HG02623 (cell line): ENCODE measurements around the gene TMC2.
"Not testable (repeated sequence)": the region's sequence is repeated elsewhere in the genome, so short reads cannot be mapped to it uniquely, and the experiment has no call there.

Experiments used
- ATAC-seq: cut with Tn5 transposase; IDR thresholded peaks from one replicate; pipeline ENCODE4 v1.9.1; 2021; ENCODE audit warnings: moderate library complexity; ENCODE audit not compliant: unreplicated experiment

The TMC2 gene

GRCh38 chr20:2536560-2536986 lies at the start of gene TMC2:
TMC2 (plus strand) TSS chr20:2536573; CDS start chr20:2536622, 49 bp downstream.
- no peak for ATAC-seq

GRCh38 chr20:2502808-2503384 lies 33.5 kb upstream of the TMC2 start:
- not testable (repeated sequence) for ATAC-seq

- ATAC-seq: not testable (repeated sequence)
Measured at GRCh38 chr20:2504803-2505202, 31.6 kb upstream of the TMC2 start.

GRCh38 chr20:2506426-2506825 lies 29.9 kb upstream of the TMC2 start:
- ATAC-seq: not testable (repeated sequence)

GRCh38 chr20:2507464-2507863 lies 28.9 kb upstream of the TMC2 start:
- ATAC-seq: no peak

- no peak for ATAC-seq
Measured at GRCh38 chr20:2507875-2508630, 28.3 kb upstream of the TMC2 start.

- peak; percentile 96 for ATAC-seq
Measured at GRCh38 chr20:2508631-2509467, 27.5 kb upstream of the TMC2 start, which contains the start of gene ZNF343. ZNF343 (minus strand) TSS chr20:2508915; CDS start chr20:2493895, 15,020 bp downstream.

GRCh38 chr20:2509468-2509781 lies 26.9 kb upstream of the TMC2 start:
- no peak for ATAC-seq

GRCh38 chr20:2509794-2510193 lies 26.6 kb upstream of the TMC2 start:
- ATAC-seq: no peak

- no peak for ATAC-seq
Measured at GRCh38 chr20:2515203-2515602, 21.2 kb upstream of the TMC2 start.

- no peak for ATAC-seq
Measured at GRCh38 chr20:2516399-2516798, 20.0 kb upstream of the TMC2 start.

GRCh38 chr20:2518096-2518495 lies 18.3 kb upstream of the TMC2 start:
- ATAC-seq: no peak

GRCh38 chr20:2518558-2518957 lies 17.8 kb upstream of the TMC2 start:
- ATAC-seq: no peak

GRCh38 chr20:2519115-2519809 lies 17.1 kb upstream of the TMC2 start:
- ATAC-seq: no peak

GRCh38 chr20:2520617-2521016 lies 15.8 kb upstream of the TMC2 start:
- no peak for ATAC-seq

- no peak for ATAC-seq
Measured at GRCh38 chr20:2521369-2522305, 14.7 kb upstream of the TMC2 start.

- not testable (repeated sequence) for ATAC-seq
Measured at GRCh38 chr20:2522826-2523429, 13.4 kb upstream of the TMC2 start.

GRCh38 chr20:2523919-2524708 lies 12.3 kb upstream of the TMC2 start:
- no peak for ATAC-seq
